HL-60/S4 treated with phorbol 12-myristate 13-acetate at 8.2 ng/mL for 4 days and 3 days (cell line): ENCODE results near the gene RSBN1.
"Not testable (repeated sequence)": the region's sequence is repeated elsewhere in the genome, so short reads cannot be mapped to it uniquely, and the experiment has no call there.

Experiments
- in situ Hi-C: fragments of 300-500 bp; cut with MboI; formaldehyde crosslinking; loops from 2 replicates; pipeline ENCODE4 v1.15.0; 2022; ENCODE audit warnings: low sequenced_read_pairs

RSBN1 gene

GRCh38 chr1:113749402-113749801 is 62.9 kb downstream of the RSBN1 start:
- in situ Hi-C loops, result no loop called here

GRCh38 chr1:113747376-113747775 is 64.9 kb downstream of the RSBN1 start:
- in situ Hi-C loops, result no loop called here

- in situ Hi-C loops, result no loop called here
These were observed 66.9 kb downstream of the RSBN1 start for GRCh38 chr1:113745425-113745824.

DNA sequence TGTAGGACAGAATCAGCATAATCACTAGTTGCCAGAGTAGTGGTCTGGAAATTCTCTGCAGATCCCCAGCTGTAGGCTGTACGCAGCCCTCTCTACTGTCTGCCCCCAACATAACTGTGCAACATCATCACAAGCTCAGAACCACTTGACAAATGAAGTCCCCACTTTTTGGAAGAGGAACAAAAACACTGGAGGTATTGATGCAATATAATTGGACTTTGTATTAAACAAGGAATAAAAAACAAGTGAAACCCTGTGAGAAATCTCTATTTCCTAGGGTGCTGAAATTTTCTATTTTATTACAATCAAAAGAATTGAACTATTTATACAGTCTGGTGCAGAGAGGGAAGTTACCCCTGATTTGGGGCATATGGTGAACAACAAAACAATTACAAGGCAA is 68.2 kb downstream of the RSBN1 start:
- in situ Hi-C loops, result no loop called here

GRCh38 chr1:113742515-113742914 is 69.8 kb downstream of the RSBN1 start:
- in situ Hi-C loops, result no loop called here

DNA sequence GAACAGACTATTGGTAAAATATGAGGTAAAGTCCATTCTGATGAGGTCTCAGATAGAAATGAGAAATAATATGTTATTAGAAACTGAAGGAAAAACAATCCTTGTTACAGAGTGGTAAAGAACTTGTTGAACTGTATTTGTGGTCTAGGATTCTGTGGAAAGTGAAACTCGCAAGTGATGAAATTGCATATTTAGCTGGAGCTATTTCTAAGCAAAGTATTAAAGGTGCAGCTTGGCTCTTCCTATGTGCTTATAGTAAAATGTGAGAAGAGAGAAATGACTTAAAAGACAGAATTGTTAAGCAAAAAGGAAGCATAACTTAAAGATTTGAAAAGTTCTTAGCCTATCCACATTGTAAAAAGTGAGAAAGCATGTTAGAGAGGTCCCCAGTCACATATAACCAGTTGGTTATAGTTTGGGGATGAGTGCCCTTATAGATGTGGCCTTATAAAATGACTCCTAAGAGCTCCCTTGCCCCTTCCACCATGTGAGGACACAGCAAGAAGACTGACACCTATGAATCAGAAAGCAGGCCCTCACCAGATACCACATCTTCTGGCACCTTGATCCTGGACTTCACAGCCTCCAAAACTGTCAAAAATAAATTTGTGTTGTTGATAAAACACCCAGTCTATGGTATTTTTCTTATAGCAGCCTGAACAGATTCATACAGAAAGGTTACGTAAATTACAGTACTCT is 77.8 kb downstream of the RSBN1 start:
- in situ Hi-C loops, result no loop called here

- in situ Hi-C loops, result no loop called here
These were observed 79.5 kb downstream of the RSBN1 start for GRCh38 chr1:113732802-113733201.

DNA sequence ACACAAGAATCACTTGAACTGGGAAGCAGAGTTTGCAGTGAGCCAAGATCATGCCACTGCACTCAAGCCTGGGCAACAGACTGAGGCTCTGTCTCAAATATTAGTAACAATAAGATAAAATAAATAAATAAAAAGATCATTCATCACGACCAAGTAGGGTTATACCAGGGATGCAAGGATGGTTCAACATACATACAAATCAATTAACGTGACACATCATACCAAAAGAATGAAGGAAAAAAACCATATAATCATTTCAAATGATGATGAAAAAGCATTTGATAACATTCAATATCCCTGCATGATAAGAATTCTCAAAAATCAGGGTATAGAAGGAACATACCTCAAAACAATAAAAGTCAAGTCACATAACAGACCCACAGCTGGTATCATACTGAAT is 91.3 kb downstream of the RSBN1 start:
- in situ Hi-C loops, result no loop called here

- in situ Hi-C loops, result not testable (repeated sequence)
These were observed 93.7 kb downstream of the RSBN1 start for GRCh38 chr1:113718621-113719020.

DNA sequence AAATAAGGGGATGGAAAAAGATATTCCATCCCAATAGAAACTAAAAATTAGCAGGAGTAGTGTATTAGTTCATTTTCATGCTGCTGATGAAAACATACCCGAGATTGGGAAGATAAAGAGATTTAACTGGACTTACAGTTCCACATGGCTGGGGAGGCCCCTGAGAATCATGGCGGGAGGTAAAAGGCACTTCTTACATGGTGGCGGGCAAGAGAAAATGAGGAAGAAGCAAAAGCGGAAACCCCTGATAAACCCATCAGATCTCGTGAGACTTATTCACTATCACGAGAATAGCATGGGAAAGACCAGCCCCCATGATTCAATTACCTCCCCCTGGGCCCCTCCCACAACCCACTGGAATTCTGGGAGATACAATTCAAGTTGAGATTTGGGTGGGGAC is 94.8 kb downstream of the RSBN1 start:
- in situ Hi-C loops, result not testable (repeated sequence)

DNA sequence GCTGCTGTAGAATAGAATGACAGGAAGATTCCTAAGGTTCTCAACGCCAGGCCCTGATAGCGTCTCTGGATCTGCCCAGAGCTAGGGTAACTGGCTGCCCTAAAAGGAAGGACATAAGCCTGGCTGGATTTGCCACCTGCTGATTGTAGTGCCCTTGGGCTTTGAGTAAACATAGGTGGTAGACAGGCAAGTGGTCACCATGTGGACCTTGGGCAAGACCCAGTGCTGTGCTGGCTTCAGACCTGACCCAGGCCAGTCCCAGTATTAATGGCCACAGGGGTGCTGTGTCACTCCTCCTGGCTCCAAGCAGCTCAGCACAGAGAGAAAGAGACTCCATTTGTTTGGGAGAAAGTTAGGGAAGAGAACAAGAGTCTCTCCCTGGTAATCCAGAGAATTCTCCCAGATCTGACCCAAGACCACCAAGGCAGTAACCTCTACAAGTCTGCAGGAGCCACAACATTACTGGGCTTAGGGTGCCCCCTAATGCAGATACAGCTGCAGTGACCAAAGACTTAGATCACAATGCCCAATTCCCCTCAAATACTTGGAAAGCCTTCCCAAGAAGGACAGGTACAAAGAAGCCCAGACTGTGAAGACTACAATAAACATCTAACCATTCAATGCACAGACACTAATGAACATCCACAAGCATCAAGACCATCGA is 97.5 kb downstream of the RSBN1 start:
- in situ Hi-C loops, result no loop called here
